Endothelial cell of umbilical vein (primary cell): ENCODE measurements around the gene GAL3ST3. TPM values are rescaled to one million over a fixed set of nuclear protein-coding genes. Genes with fewer than 3 reads are reported as not detected.
A peak's percentile ranks its signal among the peaks of the same experiment; 100 is the strongest.

Experiments used
- BruUV-seq: library from RNA; stranded (reverse); fragments of 400-500 nt; replicated peaks from 2 replicates; lab custom pipeline; 2021; lab: Mats Ljungman, UMichigan
- CTCF ChIA-PET: fragments of 300-600, 350-600 bp; sonication (Branson Sonifier 250); formaldehyde crosslinking; loops from one replicate; lab custom pipeline; 2021; ENCODE audit warnings: antibody characterized with exemption, inconsistent platforms; lab: Charles Lee
- POLR2A ChIA-PET: fragments of 300-600, 350-600 bp; sonication (Branson Sonifier 250); formaldehyde crosslinking; loops from one replicate; lab custom pipeline; 2021; ENCODE audit warnings: antibody characterized with exemption, inconsistent platforms; lab: Charles Lee
- DNase-seq: peaks from one replicate; pipeline ENCODE4 v3.0.0-alpha.2; 2011; ENCODE audit warnings: low read depth, low spot score
- FAIRE-seq: peaks from 2 replicates; lab custom pipeline; 2011; peaks lifted over from hg19 to GRCh38; lab: Jason Lieb, UNC
- H2AFZ ChIP-seq: 2 replicates; pipeline ENCODE4 v1.6.0; 2012; ENCODE audit warnings: low read depth, low read length, control low read depth, inconsistent platforms
- H3K27ac ChIP-seq: 2 replicates; pipeline ENCODE4 v1.5.1; 2011; ENCODE audit warnings: low read depth, mild to moderate bottlenecking, control low read depth, low read length, moderate library complexity; ENCODE audit not compliant: insufficient read depth
- H3K27me3 ChIP-seq, 2 experiments: 2 replicates each; pipeline versions ENCODE4 v1.6.0 to v1.6.1; 2011; ENCODE audit warnings: low read length in 2 of 2, mixed read lengths in 1 of 2; ENCODE audit not compliant: control insufficient read depth in 2 of 2, insufficient read depth in 2 of 2
- H3K36me3 ChIP-seq, 2 experiments: 2 replicates in 1 of 2; 3 replicates in 1 of 2; pipeline ENCODE4 v1.5.1; 2011; ENCODE audit warnings: low read length in 2 of 2, mild to moderate bottlenecking in 1 of 2, moderate library complexity in 1 of 2; ENCODE audit not compliant: control insufficient read depth in 2 of 2, insufficient read depth in 2 of 2; ENCODE audit errors: extremely low read depth in 1 of 2
- H3K4me1 ChIP-seq: 3 replicates; pipeline ENCODE4 v1.5.1; 2011; ENCODE audit warnings: mild to moderate bottlenecking, low read length; ENCODE audit not compliant: control insufficient read depth, insufficient read depth; ENCODE audit errors: extremely low read depth
- H3K4me2 ChIP-seq: 2 replicates; pipeline ENCODE4 v1.6.1; 2011; ENCODE audit warnings: low read length, control low read depth, mixed read lengths; ENCODE audit not compliant: insufficient read depth
- H3K4me3 ChIP-seq, 3 experiments: fragments of 200-600 bp in 1 of 3; sonication (generic), shearing (Covaris generic) in 1 of 3; replicated peaks in 1 of 3; 2 replicates each; pipeline ENCODE4 v1.5.1; 2011 to 2016; ENCODE audit warnings: control low read depth in 3 of 3, low read length in 3 of 3, mild to moderate bottlenecking in 2 of 3, inconsistent platforms in 1 of 3, low read depth in 1 of 3, moderate library complexity in 1 of 3; ENCODE audit not compliant: insufficient read depth in 1 of 3
- H3K79me2 ChIP-seq: 2 replicates; pipeline ENCODE4 v1.6.0; 2012; ENCODE audit warnings: low read length, inconsistent platforms; ENCODE audit not compliant: control insufficient read depth, insufficient read depth
- H3K9ac ChIP-seq: replicated peaks from 2 replicates; pipeline ENCODE3; 2011; ENCODE audit warnings: low read length, control low read depth; ENCODE audit not compliant: insufficient read depth; ENCODE audit errors: extremely low read depth
- H3K9me1 ChIP-seq: replicated peaks from 3 replicates; pipeline ENCODE4 v1.6.0; 2011; ENCODE audit warnings: mild to moderate bottlenecking, low read length; ENCODE audit not compliant: control insufficient read depth, insufficient read depth; ENCODE audit errors: extremely low read depth
- H3K9me3 ChIP-seq: replicated peaks from 2 replicates; pipeline ENCODE4 v1.5.1; 2012; ENCODE audit warnings: low read length, inconsistent platforms; ENCODE audit not compliant: control insufficient read depth, insufficient read depth
- H4K20me1 ChIP-seq: replicated peaks from 2 replicates; pipeline ENCODE3; 2011; ENCODE audit warnings: mild to moderate bottlenecking, low read length; ENCODE audit not compliant: control insufficient read depth, insufficient read depth; ENCODE audit errors: extremely low read depth
- CTCF ChIP-seq, 2 donors: IDR thresholded peaks; 1 replicate in 1 of 2; 2 replicates in 1 of 2; pipeline ENCODE4 v1.5.1; 2011; ENCODE audit warnings: low read length in 2 of 2, mild to moderate bottlenecking in 2 of 2, moderate library complexity in 2 of 2, control low read depth in 1 of 2, inconsistent platforms in 1 of 2, low read depth in 1 of 2; ENCODE audit not compliant: insufficient read depth in 1 of 2; ENCODE audit errors: extremely low read depth in 1 of 2
- EZH2 ChIP-seq: IDR thresholded peaks from 2 replicates; pipeline ENCODE4 v1.6.1; 2012; ENCODE audit warnings: borderline replicate concordance, low read depth, mild to moderate bottlenecking, moderate library complexity, low read length, inconsistent platforms; ENCODE audit not compliant: severe bottlenecking
- FOS ChIP-seq: IDR thresholded peaks from 2 replicates; pipeline ENCODE4 v1.6.1; 2011; ENCODE audit warnings: mild to moderate bottlenecking, low read length, moderate library complexity, borderline replicate concordance; ENCODE audit not compliant: insufficient read depth
- GATA2 ChIP-seq: IDR thresholded peaks from 2 replicates; pipeline ENCODE4 v1.7.0; 2011; ENCODE audit warnings: low read depth, mild to moderate bottlenecking, moderate library complexity, mixed read lengths, low read length; ENCODE audit not compliant: insufficient read length, insufficient read depth
- JUN ChIP-seq: IDR thresholded peaks from 2 replicates; pipeline ENCODE4 v1.6.1; 2011; ENCODE audit warnings: borderline replicate concordance, low read depth; ENCODE audit not compliant: insufficient read length, insufficient read depth
- MAX ChIP-seq: IDR thresholded peaks from 2 replicates; pipeline ENCODE4 v1.6.1; 2011; ENCODE audit not compliant: insufficient read depth, insufficient read length
- MYC ChIP-seq: IDR thresholded peaks from one replicate; pipeline ENCODE4 v1.6.1; 2011; ENCODE audit warnings: mild to moderate bottlenecking, low read depth, low read length
- POLR2A ChIP-seq: IDR thresholded peaks from 2 replicates; pipeline ENCODE4 v1.6.1; 2012; ENCODE audit warnings: low read depth, mild to moderate bottlenecking, control low read depth, low read length
- POLR2AphosphoS5 ChIP-seq: IDR thresholded peaks from 2 replicates; pipeline ENCODE4 v1.6.1; 2012; ENCODE audit warnings: low read depth, mild to moderate bottlenecking, control low read depth, low read length, moderate library complexity; ENCODE audit not compliant: insufficient read depth
- dilution Hi-C: fragments of 300-500 bp; cut with MboI; formaldehyde crosslinking; loops from one replicate; pipeline ENCODE4 v1.15.0; 2019; ENCODE audit warnings: low sequenced_read_pairs; ENCODE audit not compliant: extremely low pct_ligation_motif_present
- intact Hi-C: fragments of 100-400 bp; cut with micrococcal nuclease; formaldehyde crosslinking; loops from one replicate; pipeline ENCODE4 v1.10.0; 2022
- polyA plus RNA-seq, 4 experiments: library from polyadenylated mRNA; depleted of rRNA in 3 of 4; stranded (reverse) in 3 of 4; unstranded in 1 of 4; fragments of >200 nt; gene quantifications; 2 replicates each; pipeline versions ENCODE4 v1.2.1 to v1.2.3, GENCODE V29; 2011 to 2012; ENCODE audit warnings: missing spikeins in 1 of 4
- total RNA-seq: library from RNA; stranded (reverse); gene quantifications from 2 replicates; pipeline ENCODE4 v1.2.3, GENCODE V29; 2021

The GAL3ST3 gene
- total and polyA plus RNA-seq, 2 donors (not counting 3 experiments of a cell fraction or from before 2014, with no cell fraction given), result 0.15 TPM; not detected in 1

- H4K20me1 ChIP-seq, result no peaks in the 10 kb centered on the region
- no peaks in the 10 kb centered on the region for H3K9me1 ChIP-seq
- H3K4me2 ChIP-seq, result peak overlapping the region; percentile 50
- peaks cover 28% of the 10 kb centered on the region for H3K79me2 ChIP-seq
- intact Hi-C loops (loop anchor here (5.0 kb wide), 1 partner anchor 134 kb away; the partner anchor contains the start of genes C11orf68 and DRAP1), dilution Hi-C loops (no loop called here)
- peak overlapping the region; percentile 88 for H3K9ac ChIP-seq
- BruUV-seq, result no TSS peak
- DNase-seq (no peak), FAIRE-seq (peak; percentile 26)
- H3K9me3 ChIP-seq, result no peaks in the 10 kb centered on the region
- ChIA-PET POLR2A (interaction anchor here (0.7 to 1.1 kb wide), 2 partner anchors 49 to 67 kb away, joined by 3 to 4 read pairs; partner anchors contain the start of gene BANF1), CTCF (interaction anchor here (0.9 to 4.0 kb wide), 2 partner anchors 17 to 191 kb away, joined by 4 to 16 read pairs; partner anchors contain the start of gene MUS81)
- H3K4me3 ChIP-seq, result peak overlapping the region; percentile 41 to 67 (median 53)
- peak overlapping the region; percentile 58 for H3K27ac ChIP-seq
- peaks cover 7 to 12% of the 10 kb centered on the region in 2 experiments for H3K36me3 ChIP-seq
- TF ChIP-seq POLR2AphosphoS5, result no peak
- H3K4me1 ChIP-seq, result peaks cover 14% of the 10 kb centered on the region
- peak overlapping the region; percentile 39 for H2AFZ ChIP-seq
- peaks cover 2 to 3% of the 10 kb centered on the region in 2 experiments for H3K27me3 ChIP-seq
Measured at GRCh38 chr11:66051371-66051765, 2.4 kb upstream of the GAL3ST3 start.

GRCh38 chr11:66050581-66051231, 1.7 kb upstream of the GAL3ST3 start:
- Histone ChIP-seq H4K20me1 (no peaks in the 10 kb centered on the region), H3K4me3 (no peak overlapping the region), H3K9ac (no peak overlapping the region), H3K27ac (no peak overlapping the region), H3K9me3 (no peaks in the 10 kb centered on the region), H3K36me3 (peaks cover 4 to 11% of the 10 kb centered on the region in 2 experiments), H3K79me2 (peaks cover 28% of the 10 kb centered on the region), H3K9me1 (no peaks in the 10 kb centered on the region), H3K4me1 (peaks cover 14% of the 10 kb centered on the region), H3K27me3 (peaks cover 2 to 3% of the 10 kb centered on the region in 2 experiments), H3K4me2 (no peak overlapping the region), H2AFZ (peak overlapping the region; percentile 39)
- FAIRE-seq, result no peak
- intact Hi-C loops, result loop anchor here (5.0 kb wide), 1 partner anchor 133 kb away; the partner anchor contains the start of genes C11orf68 and DRAP1
- dilution Hi-C loops, result no loop called here
- no TSS peak for BruUV-seq
- POLR2A ChIA-PET, result interaction anchor here (0.7 to 1.1 kb wide), 2 partner anchors 48 to 68 kb away, joined by 3 to 4 read pairs; partner anchors contain the start of gene BANF1
- TF ChIP-seq MAX, result no peak
- TF ChIP-seq CTCF (IDR thresholded peaks at IDR 0.05; ENCODE audit: extremely low read depth in 1 of 2, insufficient read depth in 1 of 2, low read depth in 1 of 2, low read length in 2 of 2), result no peak
- TF ChIP-seq GATA2, result no peak
- no peak for TF ChIP-seq FOS
- no peak for TF ChIP-seq EZH2
- TF ChIP-seq MYC, result no peak
- no peak for TF ChIP-seq JUN
- no peak for TF ChIP-seq POLR2AphosphoS5
- TF ChIP-seq POLR2A, result no peak
- DNase-seq, result no peak
- CTCF ChIA-PET, result interaction anchor here (4.0 kb wide), 1 partner anchor 18 kb away, joined by 16 read pairs; no protein-coding TSS in a partner anchor
